8988T (cell line): Measurements from ENCODE around the gene ZNF117.
"Not testable (repeated sequence)": the region's sequence is repeated elsewhere in the genome, so short reads cannot be mapped to it uniquely, and the experiment has no call there.

Experiments
- DNase-seq: peaks from one replicate; pipeline ENCODE4 v3.0.0; 2011

The ZNF117 gene

GRCh38 chr7:64993901-64994300 is 3.1 kb upstream of the ZNF117 start:
- no peak for DNase-seq

- DNase-seq: no peak
These were observed 2.1 kb upstream of the ZNF117 start for GRCh38 chr7:64992971-64993370.

GRCh38 chr7:64990216-64990615 is 620 bp downstream of the ZNF117 start:
- no peak for DNase-seq

- no peak for DNase-seq
These were observed 12.2 kb downstream of the ZNF117 start for GRCh38 chr7:64978497-64979203.

- DNase-seq: no peak
These were observed 25.2 kb downstream of the ZNF117 start for GRCh38 chr7:64965594-64965993.

GRCh38 chr7:64959072-64959747 is 31.6 kb downstream of the ZNF117 start:
- DNase-seq: no peak

- DNase-seq: no peak
These were observed 39.5 kb downstream of the ZNF117 start for GRCh38 chr7:64951250-64951848.

- not testable (repeated sequence) for DNase-seq
These were observed 40.2 kb downstream of the ZNF117 start for GRCh38 chr7:64950673-64951072.

- DNase-seq: not testable (repeated sequence)
These were observed 42.1 kb downstream of the ZNF117 start for GRCh38 chr7:64948774-64949173.

GRCh38 chr7:64947252-64948000 is 43.4 kb downstream of the ZNF117 start:
- DNase-seq: no peak

GRCh38 chr7:64946772-64947171 is 44.1 kb downstream of the ZNF117 start:
- DNase-seq: no peak

- no peak for DNase-seq
These were observed 45.2 kb downstream of the ZNF117 start for GRCh38 chr7:64945503-64946175.

GRCh38 chr7:64944667-64945502 is 46.0 kb downstream of the ZNF117 start:
- not testable (repeated sequence) for DNase-seq

GRCh38 chr7:64940021-64940420 is 50.8 kb downstream of the ZNF117 start:
- not testable (repeated sequence) for DNase-seq

- DNase-seq: no peak
These were observed 52.3 kb downstream of the ZNF117 start for GRCh38 chr7:64938540-64938939.

GRCh38 chr7:64934478-64934877 is 56.4 kb downstream of the ZNF117 start:
- no peak for DNase-seq

GRCh38 chr7:64928252-64929187 is 62.3 kb downstream of the ZNF117 start:
- DNase-seq: not testable (repeated sequence)
